Sigmoid colon (tissue), 7 donors: ENCODE data around the gene FUT8. TPM values are rescaled to one million over a fixed set of nuclear protein-coding genes. Genes with fewer than 3 reads are reported as not detected.

Source experiments
- DNase-seq: peaks from one replicate; pipeline ENCODE4 v3.0.0-alpha.2; 2019
- H3K27ac ChIP-seq, 4 donors: fragments of 200-600 bp; sonication (generic); one replicate each; pipeline ENCODE4 v1.5.1; 2016 to 2019; ENCODE audit warnings: mild to moderate bottlenecking in 1 of 4
- H3K27me3 ChIP-seq, 3 donors: fragments of 200-600 bp; sonication (generic); one replicate each; pipeline ENCODE4 v1.5.1; 2019; ENCODE audit warnings: mild to moderate bottlenecking in 1 of 3
- H3K36me3 ChIP-seq, 4 donors: fragments of 200-600 bp; sonication (generic); one replicate each; pipeline ENCODE4 v1.5.1; 2016 to 2019
- H3K4me1 ChIP-seq, 4 donors: fragments of 200-600 bp; sonication (generic); one replicate each; pipeline ENCODE4 v1.5.1; 2017 to 2019
- H3K4me3 ChIP-seq, 4 donors: fragments of 200-600 bp; sonication (generic); one replicate each; pipeline ENCODE4 v1.5.1; 2017 to 2019; ENCODE audit warnings: mild to moderate bottlenecking in 2 of 4, moderate library complexity in 1 of 4
- H3K9me3 ChIP-seq, 4 donors: fragments of 200-600 bp in 3 of 4; sonication (generic) in 3 of 4; one replicate each; pipeline versions ENCODE4 v1.5.1 to v1.6.1; 2013 to 2019
- CTCF ChIP-seq, 4 experiments: fragments of 450-650 bp in 3 of 4; fragments of 200-600 bp in 1 of 4; IDR thresholded peaks; one replicate each; pipeline ENCODE4 v1.5.1; 2016 to 2019; ENCODE audit warnings: antibody characterized with exemption in 4 of 4, mild to moderate bottlenecking in 3 of 4, moderate library complexity in 2 of 4
- EP300 ChIP-seq, 4 donors: sonication (generic); formaldehyde crosslinking; IDR thresholded peaks; one replicate each; pipeline ENCODE4 v1.6.1; 2017; ENCODE audit warnings: antibody characterized with exemption in 4 of 4
- POLR2A ChIP-seq, 2 donors: fragments of 450-650 bp; IDR thresholded peaks; one replicate each; pipeline ENCODE4 v1.6.1; 2016; ENCODE audit warnings: antibody characterized with exemption in 2 of 2, mild to moderate bottlenecking in 2 of 2, moderate library complexity in 2 of 2
- POLR2AphosphoS5 ChIP-seq, 4 donors: sonication (generic); formaldehyde crosslinking; IDR thresholded peaks; one replicate each; pipeline ENCODE4 v1.6.1; 2017; ENCODE audit warnings: antibody characterized with exemption in 4 of 4
- WGBS, 2 donors: extraction: QIAGEN DNeasy Blood & Tissue Kit; methylation state at CpG; one replicate each; pipeline ENCODE4 v1.1.7; 2013; 5-methylcytosine and 5-hydroxymethylcytosine counted together
- intact Hi-C: fragments of 100-400 bp; cut with DNase I; formaldehyde crosslinking; loops from one replicate; pipeline ENCODE4 v1.15.1; 2023
- polyA plus RNA-seq, 3 donors: library from polyadenylated mRNA; stranded (reverse); fragments of 200-250 nt; gene quantifications; one replicate each; pipeline ENCODE4 v1.2.3, GENCODE V29; 2013
- total RNA-seq, 4 donors: library from RNA; depleted of rRNA; stranded (reverse); fragments of >200 nt; gene quantifications; one replicate each; pipeline ENCODE4 v1.1.0, GENCODE V29; 2016
- donor health status: healthy with polysubstance abuse.
- donor health status: Bipolar disorder and iron deficiency.
- donor health status: healthy.

FUT8 gene
- total and polyA plus RNA-seq, 7 donors, result 2.5 to 53.9 (median 22.0) TPM

- WGBS, 2 donors, result 89 to 96% methylated on average over 3 of the region's 3 CpGs
- no peaks in the 10 kb centered on the region for H3K9me3 ChIP-seq
These were observed 358.7 kb downstream of the FUT8 start for GRCh38 chr14:65771271-65771670.

GRCh38 chr14:65772466-65772865 is 359.9 kb downstream of the FUT8 start:
- intact Hi-C loops, result no loop called here
- H3K36me3 ChIP-seq, result no peaks in the 10 kb centered on the region
- H3K27ac ChIP-seq, result no peak overlapping the region
- 54 to 69% methylated on average over 8 of the region's 8 CpGs for WGBS, 2 donors
- no peaks in the 10 kb centered on the region for H3K9me3 ChIP-seq
- TF ChIP-seq POLR2AphosphoS5 (IDR thresholded peaks at IDR 0.05) (no peak), POLR2A (IDR thresholded peaks at IDR 0.05) (no peak), EP300 (IDR thresholded peaks at IDR 0.05) (no peak), CTCF (IDR thresholded peaks at IDR 0.05) (no peak)
- H3K4me1 ChIP-seq, result no peaks in the 10 kb centered on the region
- H3K4me3 ChIP-seq, result no peak overlapping the region
- no peak for DNase-seq
- H3K27me3 ChIP-seq, result no peaks in the 10 kb centered on the region

More at GRCh38 chr14:65771271-65771670, 358.7 kb downstream of the FUT8 start:
- Histone ChIP-seq H3K27me3 (no peaks in the 10 kb centered on the region), H3K4me1 (no peaks in the 10 kb centered on the region), H3K36me3 (no peaks in the 10 kb centered on the region), H3K27ac (no peak overlapping the region), H3K4me3 (no peak overlapping the region)
- intact Hi-C loops, result no loop called here
- TF ChIP-seq EP300 (IDR thresholded peaks at IDR 0.05) (no peak), CTCF (IDR thresholded peaks at IDR 0.05) (no peak), POLR2A (IDR thresholded peaks at IDR 0.05) (no peak)
- DNase-seq, result no peak

GRCh38 chr14:65772921-65773574 is 360.5 kb downstream of the FUT8 start:
- TF ChIP-seq POLR2A (IDR thresholded peaks at IDR 0.05) (no peak), EP300 (IDR thresholded peaks at IDR 0.05) (no peak), POLR2AphosphoS5 (IDR thresholded peaks at IDR 0.05) (no peak), CTCF (IDR thresholded peaks at IDR 0.05) (no peak)
- WGBS, 2 donors, result 17 to 50% methylated on average over 4 of the region's 4 CpGs
- H3K4me1 ChIP-seq, result no peaks in the 10 kb centered on the region
- no peaks in the 10 kb centered on the region for H3K36me3 ChIP-seq
- no peak overlapping the region for H3K27ac ChIP-seq
- no peaks in the 10 kb centered on the region for H3K9me3 ChIP-seq
- no peak overlapping the region for H3K4me3 ChIP-seq
- intact Hi-C loops, result no loop called here
- no peaks in the 10 kb centered on the region for H3K27me3 ChIP-seq
- no peak for DNase-seq

- intact Hi-C loops, result no loop called here
- 25 to 83% methylated on average over 1 of the region's 1 CpG for WGBS, 2 donors
- no peak for TF ChIP-seq POLR2A (IDR thresholded peaks at IDR 0.05)
- TF ChIP-seq POLR2AphosphoS5 (IDR thresholded peaks at IDR 0.05), result no peak
- no peak for TF ChIP-seq CTCF (IDR thresholded peaks at IDR 0.05)
- no peak for TF ChIP-seq EP300 (IDR thresholded peaks at IDR 0.05)
- Histone ChIP-seq H3K4me3 (no peak overlapping the region), H3K36me3 (no peaks in the 10 kb centered on the region), H3K4me1 (no peaks in the 10 kb centered on the region), H3K27me3 (no peaks in the 10 kb centered on the region), H3K27ac (no peak overlapping the region), H3K9me3 (no peaks in the 10 kb centered on the region)
- DNase-seq, result no peak
These were observed 361.5 kb downstream of the FUT8 start for GRCh38 chr14:65774041-65774440.
